Measurements from ENCODE around the gene IQCM. TPM values are rescaled to one million over a fixed set of nuclear protein-coding genes. Genes with fewer than 3 reads are reported as not detected.

Gene IQCM
- total RNA-seq, 1 experiment from 2014 or later: not detected

DNA sequence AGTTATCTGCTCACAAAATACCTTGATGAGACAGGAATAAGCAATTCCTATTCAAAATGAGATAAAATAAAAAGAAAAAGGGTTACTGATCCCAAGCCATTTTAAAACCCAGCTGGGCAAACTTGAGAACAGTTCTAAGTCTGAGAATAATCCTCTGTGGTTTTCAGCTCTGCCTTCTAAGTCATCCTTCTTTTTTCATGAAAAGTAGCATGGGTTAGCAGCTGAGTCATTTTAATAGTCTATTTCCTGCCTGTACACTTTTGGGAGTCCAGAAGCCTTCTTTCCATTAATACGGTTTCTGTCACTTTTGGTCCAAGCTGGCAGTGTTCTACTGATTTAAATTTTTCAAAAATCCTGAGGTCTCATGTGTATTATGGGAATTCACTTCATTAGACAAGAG lies 374.3 kb downstream of the IQCM start:
- Histone ChIP-seq H4K20me1 (ENCODE audit: low read length) (no peaks in the 10 kb centered on the region), H3K36me3 (ENCODE audit: low read depth, low read length) (no peaks in the 10 kb centered on the region), H3K4me3 (ENCODE audit: low read length) (no peak overlapping the region), H3K27ac (ENCODE audit: low read length) (no peak overlapping the region), H3K9me2 (replicated peaks; ENCODE audit: low read length) (no peaks in the 10 kb centered on the region), H3K79me2 (ENCODE audit: low read length) (no peaks in the 10 kb centered on the region), H2AFZ (ENCODE audit: low read length) (no peak overlapping the region), H3F3A (ENCODE audit: low read length, unreplicated experiment) (no peaks in the 10 kb centered on the region), H3K4me1 (ENCODE audit: insufficient read depth, low read length) (no peaks in the 10 kb centered on the region), H3K4me2 (ENCODE audit: low read length) (no peak overlapping the region), H3K9ac (ENCODE audit: low read length) (no peak overlapping the region), H3K9me3 (ENCODE audit: low read length) (no peaks in the 10 kb centered on the region), H3K27me3 (ENCODE audit: low read length) (no peaks in the 10 kb centered on the region)
- TF ChIP-seq EZH2phosphoT487 (IDR thresholded peaks at IDR 0.05; ENCODE audit: borderline replicate concordance, low read length): no peak
- TF ChIP-seq EZH2 (IDR thresholded peaks at IDR 0.05; ENCODE audit: low read length, unreplicated experiment): no peak
- no peak for TF ChIP-seq CTCF (conservative IDR thresholded peaks at IDR 0.05; ENCODE audit: low read depth, low read length)
- POLR2A ChIA-PET (ENCODE audit: unreplicated experiment): no interaction called here
- BruUV-seq (replicated peaks): no TSS peak
- DNase-seq (peak; percentile 40), ATAC-seq (peak; percentile 60)
- intact Hi-C loops (cut with micrococcal nuclease): no loop called here
- CTCF ChIA-PET: no interaction called here

GRCh38 chr4:149426461-149426860 lies 389.2 kb downstream of the IQCM start:
- no peaks in the 10 kb centered on the region for H4K20me1 ChIP-seq (ENCODE audit: low read length)
- ATAC-seq: no peak
- no peaks in the 10 kb centered on the region for H3K36me3 ChIP-seq (ENCODE audit: low read depth, low read length)
- POLR2A ChIA-PET (ENCODE audit: unreplicated experiment): no interaction called here
- H3K9me3 ChIP-seq (ENCODE audit: low read length): no peaks in the 10 kb centered on the region
- peak; percentile 13 for DNase-seq
- H3K27ac ChIP-seq (ENCODE audit: low read length): no peak overlapping the region
- H3F3A ChIP-seq (ENCODE audit: low read length, unreplicated experiment): no peaks in the 10 kb centered on the region
- no peak overlapping the region for H3K4me2 ChIP-seq (ENCODE audit: low read length)
- H3K4me3 ChIP-seq (ENCODE audit: low read length): no peak overlapping the region
- no peak overlapping the region for H2AFZ ChIP-seq (ENCODE audit: low read length)
- H3K9me2 ChIP-seq (replicated peaks; ENCODE audit: low read length): no peaks in the 10 kb centered on the region
- CTCF ChIA-PET: no interaction called here
- intact Hi-C loops (cut with micrococcal nuclease): no loop called here
- H3K9ac ChIP-seq (ENCODE audit: low read length): no peak overlapping the region
- no peaks in the 10 kb centered on the region for H3K4me1 ChIP-seq (ENCODE audit: insufficient read depth, low read length)
- no peaks in the 10 kb centered on the region for H3K27me3 ChIP-seq (ENCODE audit: low read length)
- no TSS peak for BruUV-seq (replicated peaks)
- TF ChIP-seq EZH2phosphoT487 (IDR thresholded peaks at IDR 0.05; ENCODE audit: borderline replicate concordance, low read length): no peak
- no peak for TF ChIP-seq CTCF (conservative IDR thresholded peaks at IDR 0.05; ENCODE audit: low read depth, low read length)
- no peak for TF ChIP-seq EZH2 (IDR thresholded peaks at IDR 0.05; ENCODE audit: low read length, unreplicated experiment)
- no peaks in the 10 kb centered on the region for H3K79me2 ChIP-seq (ENCODE audit: low read length)

GRCh38 chr4:149409555-149409962 lies 406.1 kb downstream of the IQCM start:
- Histone ChIP-seq H3F3A (ENCODE audit: low read length, unreplicated experiment) (no peaks in the 10 kb centered on the region), H3K4me1 (ENCODE audit: insufficient read depth, low read length) (peaks cover 11% of the 10 kb centered on the region; the same call in 1 of the 2 replicates), H3K79me2 (ENCODE audit: low read length) (no peaks in the 10 kb centered on the region), H2AFZ (ENCODE audit: low read length) (peak overlapping the region; percentile 40; the same call in 1 of the 2 replicates), H3K9me2 (replicated peaks; ENCODE audit: low read length) (no peaks in the 10 kb centered on the region), H4K20me1 (ENCODE audit: low read length) (no peaks in the 10 kb centered on the region), H3K4me3 (ENCODE audit: low read length) (no peak overlapping the region), H3K9ac (ENCODE audit: low read length) (no peak overlapping the region), H3K9me3 (ENCODE audit: low read length) (no peaks in the 10 kb centered on the region), H3K27ac (ENCODE audit: low read length) (peak overlapping the region; percentile 51), H3K4me2 (ENCODE audit: low read length) (peak overlapping the region; percentile 39), H3K36me3 (ENCODE audit: low read depth, low read length) (no peaks in the 10 kb centered on the region), H3K27me3 (ENCODE audit: low read length) (no peaks in the 10 kb centered on the region)
- intact Hi-C loops (cut with micrococcal nuclease): no loop called here
- no TSS peak for BruUV-seq (replicated peaks)
- DNase-seq (no peak), ATAC-seq (peak; percentile 60)
- CTCF ChIA-PET: no interaction called here
- POLR2A ChIA-PET (ENCODE audit: unreplicated experiment): interaction anchor here (0.6 kb wide), 1 partner anchor 87 kb away, joined by 4 read pairs; no protein-coding TSS in a partner anchor
- TF ChIP-seq EZH2 (IDR thresholded peaks at IDR 0.05; ENCODE audit: low read length, unreplicated experiment): no peak

Data from PC-3 (cell line).